HEK293 (cell line): ENCODE results near the gene CAPRIN2.

Experiments
- AEBP2 ChIP-seq: fragments of 450-650 bp; formaldehyde crosslinking; IDR thresholded peaks from 2 replicates; pipeline ENCODE4 v1.5.1; 2016; ENCODE audit warnings: missing biosample characterization, missing genetic modification characterization, borderline replicate concordance
- BCL11B ChIP-seq: fragments of 450-650 bp; formaldehyde crosslinking; IDR thresholded peaks from 2 replicates; pipeline ENCODE4 v1.5.1; 2016; ENCODE audit warnings: low read depth, missing biosample characterization, missing genetic modification characterization
- GLI4 ChIP-seq: fragments of 450-650 bp; formaldehyde crosslinking; IDR thresholded peaks from 2 replicates; pipeline ENCODE4 v1.5.1; 2016; ENCODE audit warnings: missing biosample characterization, missing genetic modification characterization
- SCRT1 ChIP-seq: fragments of 450-650 bp; formaldehyde crosslinking; IDR thresholded peaks from 2 replicates; pipeline ENCODE4 v1.5.1; 2016; ENCODE audit warnings: missing biosample characterization, missing genetic modification characterization, borderline replicate concordance
- ZBTB10 ChIP-seq: fragments of 450-650 bp; formaldehyde crosslinking; IDR thresholded peaks from 2 replicates; pipeline ENCODE4 v1.5.1; 2016; ENCODE audit warnings: missing biosample characterization, missing genetic modification characterization
- ZBTB48 ChIP-seq: fragments of 450-650 bp; formaldehyde crosslinking; IDR thresholded peaks from 2 replicates; pipeline ENCODE4 v1.5.1; 2016; ENCODE audit warnings: missing biosample characterization, missing genetic modification characterization
- ZFP41 ChIP-seq: fragments of 450-650 bp; formaldehyde crosslinking; IDR thresholded peaks from 2 replicates; pipeline ENCODE4 v1.5.1; 2016; ENCODE audit warnings: missing biosample characterization, missing genetic modification characterization, borderline replicate concordance
- ZNF10 ChIP-seq: fragments of 450-650 bp; formaldehyde crosslinking; IDR thresholded peaks from 2 replicates; pipeline ENCODE4 v1.5.1; 2017; ENCODE audit warnings: missing biosample characterization, missing genetic modification characterization
- ZNF132 ChIP-seq: fragments of 450-650 bp; formaldehyde crosslinking; IDR thresholded peaks from 2 replicates; pipeline ENCODE4 v1.5.1; 2017; ENCODE audit warnings: missing biosample characterization, missing genetic modification characterization, borderline replicate concordance
- ZNF184 ChIP-seq: fragments of 450-650 bp; IDR thresholded peaks from 2 replicates; pipeline ENCODE4 v1.5.1; 2018; ENCODE audit warnings: missing biosample characterization, mild to moderate bottlenecking, missing genetic modification characterization
- ZNF202 ChIP-seq: fragments of 450-650 bp; formaldehyde crosslinking; IDR thresholded peaks from 2 replicates; pipeline ENCODE4 v1.5.1; 2016; ENCODE audit warnings: missing biosample characterization, missing genetic modification characterization, borderline replicate concordance
- ZNF239 ChIP-seq: fragments of 450-650 bp; formaldehyde crosslinking; IDR thresholded peaks from 2 replicates; pipeline ENCODE4 v1.5.1; 2016; ENCODE audit warnings: missing biosample characterization, missing genetic modification characterization
- ZNF311 ChIP-seq: fragments of 450-650 bp; formaldehyde crosslinking; IDR thresholded peaks from 2 replicates; pipeline ENCODE4 v1.5.1; 2017; ENCODE audit warnings: missing biosample characterization, missing genetic modification characterization, borderline replicate concordance
- ZNF335 ChIP-seq: fragments of 450-650 bp; formaldehyde crosslinking; conservative IDR thresholded peaks from 2 replicates; pipeline ENCODE4 v1.5.1; 2016; ENCODE audit warnings: missing biosample characterization, missing genetic modification characterization
- ZNF433 ChIP-seq: fragments of 450-650 bp; formaldehyde crosslinking; IDR thresholded peaks from 2 replicates; pipeline ENCODE4 v1.5.1; 2016; ENCODE audit warnings: missing biosample characterization, missing genetic modification characterization, low read depth
- ZNF549 ChIP-seq: fragments of 450-650 bp; IDR thresholded peaks from 2 replicates; pipeline ENCODE4 v1.5.1; 2018; ENCODE audit warnings: missing biosample characterization, missing genetic modification characterization, mild to moderate bottlenecking, inconsistent platforms, moderate library complexity
- ZNF558 ChIP-seq: fragments of 450-650 bp; formaldehyde crosslinking; IDR thresholded peaks from 2 replicates; pipeline ENCODE4 v1.5.1; 2016; ENCODE audit warnings: missing biosample characterization, missing genetic modification characterization
- ZNF654 ChIP-seq: fragments of 450-650 bp; formaldehyde crosslinking; IDR thresholded peaks from 2 replicates; pipeline ENCODE4 v1.5.1; 2016; ENCODE audit warnings: low read depth, missing biosample characterization, missing genetic modification characterization
- ZNF768 ChIP-seq: fragments of 450-650 bp; formaldehyde crosslinking; IDR thresholded peaks from 2 replicates; pipeline ENCODE4 v1.5.1; 2018; ENCODE audit warnings: missing biosample characterization, mild to moderate bottlenecking, missing genetic modification characterization
- ZNF777 ChIP-seq: fragments of 450-650 bp; formaldehyde crosslinking; IDR thresholded peaks from 2 replicates; pipeline ENCODE4 v1.5.1; 2017; ENCODE audit warnings: missing biosample characterization, missing genetic modification characterization, borderline replicate concordance
- ZNF791 ChIP-seq: fragments of 450-650 bp; formaldehyde crosslinking; IDR thresholded peaks from 2 replicates; pipeline ENCODE4 v1.5.1; 2016; ENCODE audit warnings: missing biosample characterization, missing genetic modification characterization
- ZNF843 ChIP-seq: fragments of 450-650 bp; formaldehyde crosslinking; IDR thresholded peaks from 2 replicates; pipeline ENCODE4 v1.5.1; 2016; ENCODE audit warnings: missing biosample characterization, missing genetic modification characterization
- ZSCAN23 ChIP-seq: fragments of 450-650 bp; formaldehyde crosslinking; IDR thresholded peaks from 2 replicates; pipeline ENCODE4 v1.5.1; 2016; ENCODE audit warnings: missing biosample characterization, missing genetic modification characterization
- ZXDB ChIP-seq: fragments of 450-650 bp; formaldehyde crosslinking; IDR thresholded peaks from 2 replicates; pipeline ENCODE4 v1.5.1; 2016; ENCODE audit warnings: missing biosample characterization, missing genetic modification characterization
- TF ChIP-seq, protein P1 (sequence below): fragments of 450-650 bp; formaldehyde crosslinking; IDR thresholded peaks from 2 replicates; pipeline ENCODE4 v1.5.1; 2016; ENCODE audit warnings: missing biosample characterization, missing genetic modification characterization
- TF ChIP-seq, protein P2 (sequence below): fragments of 450-650 bp; formaldehyde crosslinking; IDR thresholded peaks from 2 replicates; pipeline ENCODE4 v1.5.1; 2016; ENCODE audit warnings: missing biosample characterization, missing genetic modification characterization
- TF ChIP-seq, protein P3 (sequence below): fragments of 450-650 bp; formaldehyde crosslinking; IDR thresholded peaks from 2 replicates; pipeline ENCODE4 v1.5.1; 2017; ENCODE audit warnings: missing biosample characterization, missing genetic modification characterization
- TF ChIP-seq, protein P4 (sequence below): fragments of 450-650 bp; formaldehyde crosslinking; IDR thresholded peaks from 2 replicates; pipeline ENCODE4 v1.5.1; 2017; ENCODE audit warnings: missing biosample characterization, mild to moderate bottlenecking, missing genetic modification characterization, moderate library complexity

Gene CAPRIN2

DNA sequence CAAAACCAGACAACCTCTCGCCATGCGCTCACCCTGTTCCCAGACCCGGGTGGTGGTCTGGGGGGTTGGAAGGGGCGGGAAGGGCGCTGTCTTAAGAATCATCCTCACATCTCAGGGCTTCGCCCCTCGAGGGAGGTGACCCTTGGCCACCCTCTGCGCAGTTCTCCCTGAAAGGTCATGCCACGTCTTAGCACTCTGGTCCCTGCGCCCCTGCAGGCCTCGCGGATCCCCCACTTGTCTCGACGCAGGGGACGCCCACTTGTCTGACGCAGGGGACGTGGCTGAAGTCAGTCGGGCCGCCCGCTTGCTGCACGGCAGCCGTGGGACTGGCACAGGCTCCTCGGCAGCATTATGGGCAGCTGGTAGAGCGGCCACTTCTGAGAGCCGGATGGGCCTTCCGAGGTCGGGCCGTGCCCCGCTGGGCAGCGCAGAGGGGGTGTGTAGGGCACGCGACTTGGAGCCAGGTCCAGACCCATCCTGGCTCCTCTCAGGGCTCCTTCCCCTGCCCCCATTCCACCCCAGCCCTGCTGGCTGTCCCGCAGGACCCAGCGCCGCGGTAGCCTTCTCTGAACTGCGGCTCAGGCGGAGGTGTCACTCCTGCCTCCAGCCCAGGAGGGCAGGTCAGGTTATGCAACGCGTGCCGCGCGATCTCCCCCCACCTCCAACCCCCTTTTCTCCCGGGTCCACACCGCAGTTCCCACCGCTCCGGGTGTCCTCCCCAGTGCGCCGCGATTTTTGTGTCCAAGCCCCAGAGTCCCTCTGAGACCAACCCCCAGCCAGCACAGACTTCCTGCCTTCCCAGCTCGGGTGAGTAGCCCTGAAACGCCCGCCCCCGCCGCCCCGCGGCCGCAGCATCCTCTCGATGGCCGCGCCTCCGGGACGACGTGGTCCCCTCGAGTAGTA lies 40.9 kb upstream of the CAPRIN2 start (continued):
- TF ChIP-seq ZSCAN23 (tag by site-specific recombination) (0 out of 2 replicates have a peak, but pooled peaks have one; percentile 43), ZNF654 (tag by site-specific recombination) (no peak), ZNF843 (tag by site-specific recombination) (no peak), ZBTB48 (0 out of 2 replicates have a peak, but pooled peaks have one; percentile 43), ZNF777 (tag by site-specific recombination) (peak; percentile 25; the same call in 1 of the 2 replicates), ZNF335 (tag by site-specific recombination) (peak; percentile 96), ZNF768 (tag by site-specific recombination) (peak; percentile 7; the same call in 1 of the 2 replicates), ZNF202 (tag by site-specific recombination) (no peak), ZNF549 (tag by site-specific recombination) (no peak), ZNF132 (tag by site-specific recombination) (no peak), ZBTB10 (tag by site-specific recombination) (peak; percentile 52), ZNF791 (tag by site-specific recombination) (no peak), ZFP41 (tag by site-specific recombination) (no peak), ZNF311 (tag by site-specific recombination) (no peak), ZNF239 (tag by site-specific recombination) (no peak), BCL11B (peak; percentile 58; the same call in 1 of the 2 replicates), ZNF10 (tag by site-specific recombination) (no peak), AEBP2 (no peak), GLI4 (peak; percentile 59; the same call in 1 of the 2 replicates), SCRT1 (tag by site-specific recombination) (no peak), ZXDB (tag by site-specific recombination) (peak; percentile 95), ZNF184 (tag by site-specific recombination) (no peak), ZNF433 (tag by site-specific recombination) (no peak), ZNF558 (tag by site-specific recombination) (no peak)
- TF ChIP-seq, protein P1, sequence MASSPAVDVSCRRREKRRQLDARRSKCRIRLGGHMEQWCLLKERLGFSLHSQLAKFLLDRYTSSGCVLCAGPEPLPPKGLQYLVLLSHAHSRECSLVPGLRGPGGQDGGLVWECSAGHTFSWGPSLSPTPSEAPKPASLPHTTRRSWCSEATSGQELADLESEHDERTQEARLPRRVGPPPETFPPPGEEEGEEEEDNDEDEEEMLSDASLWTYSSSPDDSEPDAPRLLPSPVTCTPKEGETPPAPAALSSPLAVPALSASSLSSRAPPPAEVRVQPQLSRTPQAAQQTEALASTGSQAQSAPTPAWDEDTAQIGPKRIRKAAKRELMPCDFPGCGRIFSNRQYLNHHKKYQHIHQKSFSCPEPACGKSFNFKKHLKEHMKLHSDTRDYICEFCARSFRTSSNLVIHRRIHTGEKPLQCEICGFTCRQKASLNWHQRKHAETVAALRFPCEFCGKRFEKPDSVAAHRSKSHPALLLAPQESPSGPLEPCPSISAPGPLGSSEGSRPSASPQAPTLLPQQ (tag by site-specific recombination): 0 out of 2 replicates have a peak, but pooled peaks have one; percentile 45
- TF ChIP-seq, protein P2, sequence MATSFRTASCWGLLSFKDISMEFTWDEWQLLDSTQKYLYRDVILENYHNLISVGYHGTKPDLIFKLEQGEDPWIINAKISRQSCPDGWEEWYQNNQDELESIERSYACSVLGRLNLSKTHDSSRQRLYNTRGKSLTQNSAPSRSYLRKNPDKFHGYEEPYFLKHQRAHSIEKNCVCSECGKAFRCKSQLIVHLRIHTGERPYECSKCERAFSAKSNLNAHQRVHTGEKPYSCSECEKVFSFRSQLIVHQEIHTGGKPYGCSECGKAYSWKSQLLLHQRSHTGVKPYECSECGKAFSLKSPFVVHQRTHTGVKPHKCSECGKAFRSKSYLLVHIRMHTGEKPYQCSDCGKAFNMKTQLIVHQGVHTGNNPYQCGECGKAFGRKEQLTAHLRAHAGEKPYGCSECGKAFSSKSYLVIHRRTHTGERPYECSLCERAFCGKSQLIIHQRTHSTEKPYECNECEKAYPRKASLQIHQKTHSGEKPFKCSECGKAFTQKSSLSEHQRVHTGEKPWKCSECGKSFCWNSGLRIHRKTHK (tag by site-specific recombination): no peak
- TF ChIP-seq, protein P3, sequence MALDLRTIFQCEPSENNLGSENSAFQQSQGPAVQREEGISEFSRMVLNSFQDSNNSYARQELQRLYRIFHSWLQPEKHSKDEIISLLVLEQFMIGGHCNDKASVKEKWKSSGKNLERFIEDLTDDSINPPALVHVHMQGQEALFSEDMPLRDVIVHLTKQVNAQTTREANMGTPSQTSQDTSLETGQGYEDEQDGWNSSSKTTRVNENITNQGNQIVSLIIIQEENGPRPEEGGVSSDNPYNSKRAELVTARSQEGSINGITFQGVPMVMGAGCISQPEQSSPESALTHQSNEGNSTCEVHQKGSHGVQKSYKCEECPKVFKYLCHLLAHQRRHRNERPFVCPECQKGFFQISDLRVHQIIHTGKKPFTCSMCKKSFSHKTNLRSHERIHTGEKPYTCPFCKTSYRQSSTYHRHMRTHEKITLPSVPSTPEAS: no peak
- TF ChIP-seq, protein P4, sequence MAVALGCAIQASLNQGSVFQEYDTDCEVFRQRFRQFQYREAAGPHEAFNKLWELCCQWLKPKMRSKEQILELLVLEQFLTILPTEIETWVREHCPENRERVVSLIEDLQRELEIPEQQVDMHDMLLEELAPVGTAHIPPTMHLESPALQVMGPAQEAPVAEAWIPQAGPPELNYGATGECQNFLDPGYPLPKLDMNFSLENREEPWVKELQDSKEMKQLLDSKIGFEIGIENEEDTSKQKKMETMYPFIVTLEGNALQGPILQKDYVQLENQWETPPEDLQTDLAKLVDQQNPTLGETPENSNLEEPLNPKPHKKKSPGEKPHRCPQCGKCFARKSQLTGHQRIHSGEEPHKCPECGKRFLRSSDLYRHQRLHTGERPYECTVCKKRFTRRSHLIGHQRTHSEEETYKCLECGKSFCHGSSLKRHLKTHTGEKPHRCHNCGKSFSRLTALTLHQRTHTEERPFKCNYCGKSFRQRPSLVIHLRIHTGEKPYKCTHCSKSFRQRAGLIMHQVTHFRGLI (tag by site-specific recombination): no peak
